SK-MEL-5 (cell line): ENCODE data around the gene OR2T6. TPM values are rescaled to one million over a fixed set of nuclear protein-coding genes. Genes with fewer than 3 reads are reported as not detected.
"Not testable (repeated sequence)": the region's sequence is repeated elsewhere in the genome, so short reads cannot be mapped to it uniquely, and the experiment has no call there.

ENCODE experiments used
- DNase-seq: peaks from one replicate; pipeline ENCODE4 v3.0.0-alpha.2; 2016; ENCODE audit warnings: low read depth, low spot score
- in situ Hi-C: cut with HindIII; loops from 2 replicates; pipeline ENCODE4 v1.10.0; 2016; ENCODE audit warnings: low sequenced_read_pairs, high pct_unique_total_duplicates, low pct_unique_long_range_greater_than_20kb
- total RNA-seq: library from RNA; depleted of rRNA; stranded (reverse); fragments of >200 nt; shearing (Covaris generic); gene quantifications from 2 replicates; pipeline ENCODE4 v1.2.3, GENCODE V29; 2014; rRNA removed

The OR2T6 gene
- total RNA-seq, 1 experiment from 2014 or later = not detected

DNA sequence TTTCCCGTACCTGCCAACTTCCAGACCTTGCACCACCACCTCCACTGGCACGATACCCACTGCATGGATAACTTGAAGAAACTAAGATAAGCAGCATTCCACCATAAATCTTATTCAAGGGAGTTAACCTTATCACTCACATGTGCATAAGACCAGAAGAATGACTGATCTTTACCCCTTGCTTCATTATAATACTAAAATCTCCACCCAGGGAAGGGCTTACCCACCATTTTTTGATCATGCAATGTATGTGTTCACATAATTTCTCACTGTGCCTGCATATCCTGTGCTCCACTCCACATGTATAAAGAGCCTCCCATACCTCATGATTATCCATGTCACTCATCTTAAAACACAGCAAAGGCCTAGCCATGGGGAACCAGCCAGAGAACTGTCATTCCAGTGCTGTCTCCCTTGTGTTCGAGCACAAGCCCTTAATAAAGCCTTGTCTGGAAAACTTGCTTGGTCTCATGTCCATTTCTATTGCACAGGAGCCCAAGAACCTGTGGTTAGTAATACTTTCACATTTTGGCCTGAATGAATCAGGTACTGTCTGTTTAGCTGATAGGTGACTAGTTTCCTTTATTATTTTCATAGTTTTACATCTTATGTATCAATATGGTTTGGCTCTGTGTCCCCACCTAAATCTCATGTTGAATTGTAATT, 52.1 kb downstream of the OR2T6 start:
- in situ Hi-C loops, DNase-seq: not testable (repeated sequence)

DNA sequence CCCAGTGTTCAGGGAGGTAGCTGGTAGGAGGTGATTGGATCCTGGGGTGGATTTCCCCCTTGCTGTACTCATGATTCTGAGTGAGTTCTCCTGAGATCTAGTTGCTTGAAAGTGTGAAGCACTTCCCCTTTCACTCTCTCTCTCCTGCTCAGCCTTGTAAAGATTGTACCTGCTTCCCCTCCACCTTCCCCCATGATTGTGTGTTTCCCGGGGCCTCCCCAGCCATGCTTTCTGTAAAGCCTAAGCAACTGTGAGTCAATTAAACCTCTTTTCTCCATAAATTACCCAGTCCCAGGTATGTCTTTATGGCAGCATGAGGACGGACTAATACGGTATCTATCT, 52.6 kb downstream of the OR2T6 start:
- in situ Hi-C loops = not testable (repeated sequence)

GRCh38 chr1:248431683-248432082, 56.1 kb downstream of the OR2T6 start:
- in situ Hi-C loops, DNase-seq: not testable (repeated sequence)

More for the DNA sequence above, 52.6 kb downstream of the OR2T6 start:
- not testable (repeated sequence) for DNase-seq

- in situ Hi-C loops, DNase-seq: not testable (repeated sequence)
Measured at GRCh38 chr1:248432201-248432600, 56.7 kb downstream of the OR2T6 start.

DNA sequence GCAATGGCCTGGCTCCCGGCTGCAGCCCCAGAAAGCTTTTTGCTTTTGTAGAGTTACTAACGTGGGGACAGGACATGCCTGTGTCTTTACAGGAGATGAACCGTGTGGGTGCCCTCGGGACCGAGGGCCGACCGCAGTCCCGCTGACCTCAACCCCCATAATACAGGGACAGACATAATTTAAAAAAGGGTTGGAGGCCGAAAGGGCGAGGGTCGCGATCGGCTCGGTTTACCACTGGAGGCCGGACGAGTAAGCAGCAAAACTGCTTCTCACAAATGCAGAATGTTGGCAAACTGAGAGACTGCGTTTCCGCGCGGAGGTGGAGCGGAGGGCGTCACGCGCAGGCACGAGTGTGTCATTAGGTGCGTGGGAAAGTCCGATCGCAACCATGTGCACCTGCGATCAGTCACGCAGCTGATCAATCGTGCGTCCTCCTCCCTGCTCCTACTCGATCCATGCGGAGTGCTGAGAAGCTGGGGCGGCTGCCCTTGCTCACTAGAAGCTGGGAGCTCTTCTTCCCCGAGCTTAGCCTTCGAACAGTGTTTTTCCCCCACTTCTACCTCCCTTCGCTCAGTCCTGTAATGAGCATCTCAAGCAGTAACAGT, 58.4 kb downstream of the OR2T6 start:
- DNase-seq, in situ Hi-C loops: not testable (repeated sequence)

DNA sequence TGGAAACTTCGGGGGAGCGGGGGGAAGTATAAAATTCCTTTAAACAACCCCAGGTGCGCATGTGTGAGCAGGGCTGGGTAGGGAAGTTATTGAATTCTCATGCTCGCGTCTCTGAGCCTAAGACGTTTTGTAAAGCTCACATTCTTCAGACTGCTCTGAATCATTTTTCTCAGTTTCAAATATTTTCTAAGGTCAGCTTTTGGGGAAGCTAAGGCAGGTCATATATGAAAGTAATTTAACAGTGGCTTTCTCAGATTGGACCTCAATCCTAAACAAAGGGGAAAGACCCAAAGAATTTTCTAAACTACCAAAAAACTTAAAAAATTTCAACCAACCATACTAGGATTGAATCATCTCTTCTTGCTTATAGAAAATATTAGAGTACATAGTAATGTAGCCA, 59.4 kb downstream of the OR2T6 start:
- in situ Hi-C loops = not testable (repeated sequence)

GRCh38 chr1:248436303-248436702, 60.8 kb downstream of the OR2T6 start:
- DNase-seq, in situ Hi-C loops: not testable (repeated sequence)

More for the DNA sequence above, 59.4 kb downstream of the OR2T6 start:
- not testable (repeated sequence) for DNase-seq

DNA sequence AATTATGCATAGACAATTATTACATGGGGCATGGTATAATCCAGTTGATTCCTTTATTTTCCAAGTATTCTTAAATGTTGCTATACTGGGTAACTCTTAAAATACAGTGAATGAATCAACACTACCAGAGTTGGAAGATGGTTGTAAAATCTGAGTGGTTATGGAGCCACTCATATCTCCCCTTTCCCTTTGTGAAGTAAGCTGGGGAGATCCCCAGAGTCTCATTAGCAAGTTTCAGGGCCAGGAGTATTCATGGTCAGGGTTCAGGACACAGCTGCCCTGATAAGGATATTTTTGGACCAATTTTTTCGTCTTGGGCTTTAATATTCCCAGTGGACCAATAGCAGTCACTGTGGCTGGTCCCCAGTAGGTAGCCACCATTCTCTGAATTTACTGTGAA, 63.1 kb downstream of the OR2T6 start:
- DNase-seq, in situ Hi-C loops: not testable (repeated sequence)

DNA sequence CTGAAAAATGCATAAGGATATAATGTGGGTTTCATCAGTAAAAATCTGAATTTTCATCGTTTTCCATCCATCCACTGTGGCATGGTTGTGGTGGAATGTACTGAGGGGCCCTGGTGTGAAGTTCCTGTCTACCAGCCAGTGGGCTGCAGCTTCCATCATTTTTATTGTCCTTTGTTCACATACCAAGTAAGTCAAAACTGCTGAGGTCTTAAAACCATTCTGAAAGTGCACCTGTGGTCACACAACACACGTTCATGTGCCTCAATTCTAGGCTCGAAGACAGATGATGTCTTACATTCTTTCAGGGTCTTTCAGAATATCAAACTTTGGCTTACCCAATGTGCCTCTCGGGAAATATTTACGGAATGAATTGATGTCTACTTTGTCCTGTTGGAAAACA, 63.7 kb downstream of the OR2T6 start:
- DNase-seq, in situ Hi-C loops: not testable (repeated sequence)

Other genes starting within 250 kb of the OR2T6 start
- gene OR2M5, start 230.6 kb upstream of the OR2T6 start, total RNA-seq = not detected in 2 replicates
- not detected in 2 replicates for gene OR2M2, start 200.9 kb upstream of the OR2T6 start, total RNA-seq
- gene OR2M3, start 178.5 kb upstream of the OR2T6 start, total RNA-seq = not detected in 2 replicates
- not detected in 2 replicates for gene OR2M4, start 144.3 kb upstream of the OR2T6 start, total RNA-seq
- not detected in 2 replicates for gene OR2T33, start 97.8 kb upstream of the OR2T6 start, total RNA-seq
- gene OR2T12, start 72.3 kb upstream of the OR2T6 start, total RNA-seq = not detected in 2 replicates
- gene OR2M7, start 51.2 kb upstream of the OR2T6 start, total RNA-seq = not detected in 2 replicates
- gene OR14C36, start 27.0 kb upstream of the OR2T6 start, total RNA-seq = not detected in 2 replicates
- gene OR2T4, start 14.1 kb upstream of the OR2T6 start, total RNA-seq = not detected in 2 replicates
- not detected in 2 replicates for gene OR2T1, start 27.3 kb downstream of the OR2T6 start, total RNA-seq
- not detected in 2 replicates for gene OR2T2, start 69.9 kb downstream of the OR2T6 start, total RNA-seq
- not detected in 2 replicates for gene OR2T3, start 97.6 kb downstream of the OR2T6 start, total RNA-seq
- not detected in 2 replicates for gene OR2T5, start 112.8 kb downstream of the OR2T6 start, total RNA-seq
- gene OR2G6, start 132.3 kb downstream of the OR2T6 start, total RNA-seq = not detected in 2 replicates
- gene OR2T29, start 187.0 kb downstream of the OR2T6 start, total RNA-seq = not detected in 2 replicates
- not detected in 2 replicates for gene OR2T34, start 199.0 kb downstream of the OR2T6 start, total RNA-seq
- not detected in 2 replicates for gene OR2T10, start 222.0 kb downstream of the OR2T6 start, total RNA-seq